Liver (tissue), 9 donors: ENCODE measurements around the gene ZNF132. TPM values are rescaled to one million over a fixed set of nuclear protein-coding genes. Genes with fewer than 3 reads are reported as not detected.

ENCODE experiments used
- DNase-seq: peaks from one replicate; pipeline ENCODE4 v3.0.0-alpha.2; 2017; ENCODE audit warnings: low spot score
- H3K27ac ChIP-seq, 2 donors: one replicate each; pipeline ENCODE4 v1.7.0; 2013; ENCODE audit warnings: inconsistent platforms in 2 of 2, low read length in 2 of 2, control low read depth in 1 of 2, low read depth in 1 of 2, mild to moderate bottlenecking in 1 of 2
- H3K27me3 ChIP-seq, 4 donors: one replicate each; pipeline versions ENCODE4 v1.6.1 to v1.7.0; 2013; ENCODE audit warnings: low read length in 3 of 4, inconsistent platforms in 1 of 4, mild to moderate bottlenecking in 1 of 4, moderate library complexity in 1 of 4; ENCODE audit not compliant: control insufficient read depth in 4 of 4, insufficient read depth in 4 of 4
- H3K36me3 ChIP-seq, 4 donors: one replicate each; pipeline versions ENCODE4 v1.6.1 to v1.7.0; 2013; ENCODE audit warnings: low read length in 3 of 4, mild to moderate bottlenecking in 3 of 4, low read depth in 1 of 4, moderate library complexity in 1 of 4; ENCODE audit not compliant: control insufficient read depth in 4 of 4, insufficient read depth in 3 of 4
- H3K4me1 ChIP-seq, 4 donors: one replicate each; pipeline versions ENCODE4 v1.6.1 to v1.7.0; 2013; ENCODE audit warnings: low read length in 3 of 4, mild to moderate bottlenecking in 3 of 4, moderate library complexity in 1 of 4; ENCODE audit not compliant: control insufficient read depth in 4 of 4, insufficient read depth in 4 of 4
- H3K4me3 ChIP-seq, 3 donors: one replicate each; pipeline versions ENCODE4 v1.6.1 to v1.7.0; 2013; ENCODE audit warnings: low read length in 3 of 3, control low read depth in 1 of 3, low read depth in 1 of 3, mild to moderate bottlenecking in 1 of 3
- H3K9ac ChIP-seq, 2 donors: one replicate each; pipeline ENCODE4 v1.7.0; 2013; ENCODE audit warnings: low read length in 2 of 2, mild to moderate bottlenecking in 2 of 2, moderate library complexity in 2 of 2, control low read depth in 1 of 2, low read depth in 1 of 2
- H3K9me3 ChIP-seq, 4 donors: one replicate each; pipeline versions ENCODE4 v1.6.1 to v1.7.0; 2013; ENCODE audit warnings: low read length in 3 of 4; ENCODE audit not compliant: control insufficient read depth in 4 of 4
- ATF3 ChIP-seq: IDR thresholded peaks from 2 replicates; pipeline ENCODE4 v1.6.1; 2016; ENCODE audit warnings: antibody characterized with exemption
- CTCF ChIP-seq: fragments of 150-350 bp; IDR thresholded peaks from 2 replicates; pipeline ENCODE4 v1.5.1; 2017; ENCODE audit warnings: improper control_type of control experiment, low read depth, low read length; ENCODE audit not compliant: missing input control
- EGR1 ChIP-seq, 2 donors: IDR thresholded peaks; 2 replicates each; pipeline ENCODE4 v1.6.1; 2016 to 2018; ENCODE audit warnings: antibody characterized with exemption in 2 of 2, low read depth in 2 of 2
- FOXA2 ChIP-seq: IDR thresholded peaks from 2 replicates; pipeline ENCODE4 v1.6.1; 2016; ENCODE audit warnings: antibody characterized with exemption
- GABPA ChIP-seq, 2 donors: IDR thresholded peaks in 1 of 2; conservative IDR thresholded peaks in 1 of 2; 2 replicates each; pipeline ENCODE4 v1.6.1; 2016; ENCODE audit warnings: antibody characterized with exemption in 2 of 2, mild to moderate bottlenecking in 1 of 2, moderate library complexity in 1 of 2
- HNF4A ChIP-seq, 2 donors: conservative IDR thresholded peaks; 2 replicates each; pipeline ENCODE4 v1.6.1; 2016; ENCODE audit warnings: antibody characterized with exemption in 2 of 2, mild to moderate bottlenecking in 2 of 2
- JUND ChIP-seq, 2 donors: IDR thresholded peaks; 2 replicates each; pipeline ENCODE4 v1.6.1; 2016; ENCODE audit warnings: antibody characterized with exemption in 2 of 2
- MAX ChIP-seq: IDR thresholded peaks from 2 replicates; pipeline ENCODE4 v1.6.1; 2016; ENCODE audit warnings: antibody characterized with exemption
- RAD21 ChIP-seq, 2 donors: IDR thresholded peaks; 2 replicates each; pipeline ENCODE4 v1.6.1; 2016; ENCODE audit warnings: antibody characterized with exemption in 2 of 2, mild to moderate bottlenecking in 2 of 2
- REST ChIP-seq: IDR thresholded peaks from 2 replicates; pipeline ENCODE4 v1.6.1; 2016; ENCODE audit warnings: antibody characterized with exemption, mild to moderate bottlenecking
- RXRA ChIP-seq, 2 donors: IDR thresholded peaks; 2 replicates each; pipeline ENCODE4 v1.6.1; 2017 to 2018; ENCODE audit warnings: antibody characterized with exemption in 2 of 2, mild to moderate bottlenecking in 1 of 2
- YY1 ChIP-seq: IDR thresholded peaks from 2 replicates; pipeline ENCODE4 v1.6.1; 2016; ENCODE audit warnings: antibody characterized with exemption, mild to moderate bottlenecking
- ZBTB33 ChIP-seq: IDR thresholded peaks from 2 replicates; pipeline ENCODE4 v1.6.1; 2016; ENCODE audit warnings: antibody characterized with exemption
- WGBS: extraction: QIAGEN DNeasy Blood & Tissue Kit; methylation state at CpG from one replicate; pipeline ENCODE4 v1.1.7; 2013; 5-methylcytosine and 5-hydroxymethylcytosine counted together
- polyA plus RNA-seq, 2 donors: library from polyadenylated mRNA; stranded (reverse) in 1 of 2; unstranded in 1 of 2; fragments of 200-250 nt in 1 of 2; fragments of >200 nt in 1 of 2; fragmentation: Nextera tagmentation in 1 of 2; extraction: Ambion mirVana in 1 of 2; gene quantifications; one replicate each; pipeline versions ENCODE4 v1.2.1 to v1.2.3, GENCODE V29; 2013 to 2015
- total RNA-seq, 2 donors: library from RNA; depleted of rRNA; stranded (reverse); fragments of >200 nt; gene quantifications; one replicate each; pipeline ENCODE4 v1.2.3, GENCODE V29; 2014
- donor health status: healthy.
- donor health status: healthy.
- donor health status: healthy.
- donor health status: healthy.
- donor health status: healthy.

The ZNF132 gene
- total and polyA plus RNA-seq, 4 donors = 0.64 to 2.0 (median 1.0) TPM

- no peak overlapping the region for H3K27ac ChIP-seq
- H3K9me3 ChIP-seq = no peaks in the 10 kb centered on the region
- no peak overlapping the region for H3K9ac ChIP-seq
- DNase-seq = no peak
- WGBS = 100% methylated on average over 3 of the region's 3 CpGs
- no peak overlapping the region for H3K4me3 ChIP-seq
- TF ChIP-seq ZBTB33 (no peak), RXRA (IDR thresholded peaks at IDR 0.05) (no peak)
- peaks cover 0 to 5% (median 0%) of the 10 kb centered on the region in 4 donors for H3K27me3 ChIP-seq
- peaks cover 0 to 3% (median 1%) of the 10 kb centered on the region in 4 donors for H3K36me3 ChIP-seq
- H3K4me1 ChIP-seq = peaks cover 6 to 22% (median 18%) of the 10 kb centered on the region in 4 donors
These were observed 40.0 kb downstream of the ZNF132 start for GRCh38 chr19:58399903-58400302.

- TF ChIP-seq JUND (IDR thresholded peaks at IDR 0.05) = no peak
- TF ChIP-seq GABPA (IDR thresholded peaks at IDR 0.05 in 1 of 2, conservative IDR thresholded peaks at IDR 0.05 in 1 of 2) = no peak
- no peak for TF ChIP-seq RAD21 (IDR thresholded peaks at IDR 0.05)
- TF ChIP-seq REST = no peak
- no peak for TF ChIP-seq YY1
- TF ChIP-seq RXRA (IDR thresholded peaks at IDR 0.05) = no peak
- no peak for TF ChIP-seq ATF3
- no peak for TF ChIP-seq CTCF
- no peak for TF ChIP-seq HNF4A (conservative IDR thresholded peaks at IDR 0.05)
- TF ChIP-seq MAX = no peak
- TF ChIP-seq EGR1 (IDR thresholded peaks at IDR 0.05; ENCODE audit: low read depth in 2 of 2) = no peak
- TF ChIP-seq ZBTB33 = no peak
- TF ChIP-seq FOXA2 = no peak
- H3K36me3 ChIP-seq = peaks cover 8 to 17% (median 11%) of the 10 kb centered on the region in 4 donors
- WGBS = 95% methylated on average over 6 of the region's 6 CpGs
- H3K27me3 ChIP-seq = peaks cover 0 to 5% (median 0%) of the 10 kb centered on the region in 4 donors
- no peak overlapping the region for H3K9ac ChIP-seq
- H3K4me1 ChIP-seq = peaks cover 6 to 22% (median 15%) of the 10 kb centered on the region in 4 donors
- no peak for DNase-seq
- H3K4me3 ChIP-seq = no peak overlapping the region
- H3K9me3 ChIP-seq = no peaks in the 10 kb centered on the region
- H3K27ac ChIP-seq = no peak overlapping the region
These were observed 41.4 kb downstream of the ZNF132 start for GRCh38 chr19:58398545-58398944.
